Cerebellar nuclear complex (tissue), 1 donor: ENCODE results near the gene ZNF217.
"Not testable (repeated sequence)": the region's sequence is repeated elsewhere in the genome, so short reads cannot be mapped to it uniquely, and the experiment has no call there.

ENCODE experiments used
- DNase-seq, 2 experiments: peaks; one replicate each; lab custom pipeline; 2025; lab: John Stamatoyannopoulos, UW

Gene ZNF217

DNA sequence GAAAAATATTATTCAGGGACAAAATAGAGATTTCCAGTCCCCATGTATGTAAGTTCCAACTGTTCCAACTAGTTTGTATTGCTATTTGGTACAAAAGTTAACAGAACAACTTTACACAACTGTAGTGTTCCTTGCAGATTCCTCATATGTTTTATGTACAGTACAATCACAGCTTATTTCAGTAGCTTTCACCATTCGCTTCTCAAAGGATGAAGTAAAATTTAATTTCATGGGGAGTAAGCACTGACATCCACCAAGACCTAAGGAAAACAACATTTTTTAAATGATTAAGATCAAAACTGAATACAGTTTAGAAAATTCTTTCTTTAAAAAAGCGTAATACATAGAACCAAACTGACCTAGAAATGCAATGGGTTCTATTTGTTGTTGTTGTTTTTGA is 24.6 kb downstream of the ZNF217 start:
- no peak for DNase-seq

- no peak for DNase-seq
These were observed 25.3 kb downstream of the ZNF217 start for GRCh38 chr20:53568351-53568750.

DNA sequence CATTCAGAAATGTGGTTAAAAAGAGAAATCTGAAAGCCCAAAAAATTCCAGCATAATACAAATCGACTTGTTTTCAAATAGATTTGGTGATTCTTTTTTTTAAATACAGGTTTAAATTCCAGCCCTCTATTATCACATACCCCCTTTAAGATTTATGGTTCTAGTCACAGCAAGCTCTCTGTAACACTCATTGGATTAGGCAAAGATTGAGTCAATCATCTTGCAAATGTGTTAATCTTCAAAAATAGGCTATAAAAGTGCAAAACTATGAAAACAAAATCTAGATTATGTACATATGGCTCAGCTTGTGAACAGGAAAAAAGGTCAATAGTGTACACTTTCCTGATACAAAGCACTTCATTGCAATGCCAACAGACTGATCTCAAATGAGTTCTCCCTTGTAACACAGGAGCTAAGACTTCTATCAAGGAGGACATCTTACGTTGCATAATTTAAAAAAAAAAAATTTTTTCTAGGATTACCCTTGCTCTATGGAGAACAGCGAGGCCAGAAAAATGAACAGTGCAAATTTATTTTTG is 26.2 kb downstream of the ZNF217 start:
- no peak for DNase-seq

DNA sequence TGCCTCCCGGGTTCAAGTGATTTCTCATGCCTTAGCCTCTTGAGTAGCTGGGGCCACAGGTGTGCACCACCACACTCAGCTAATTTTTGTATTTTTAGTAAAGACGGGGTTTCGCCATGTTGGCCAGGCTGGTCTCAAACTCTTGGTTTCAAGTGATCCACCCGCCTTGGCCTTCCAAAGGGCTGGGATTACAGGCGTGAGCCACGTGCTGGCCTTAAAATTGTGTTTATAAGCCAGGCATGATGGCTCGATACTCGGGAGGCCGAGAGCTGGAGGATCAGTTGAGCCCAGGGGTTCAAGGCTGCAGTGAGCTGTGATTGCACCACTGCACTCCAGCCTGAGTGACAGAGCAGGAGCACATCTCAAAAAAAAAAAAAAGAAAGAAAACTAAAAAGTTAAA is 27.0 kb downstream of the ZNF217 start:
- not testable (repeated sequence) for DNase-seq

GRCh38 chr20:53565254-53565653 is 28.4 kb downstream of the ZNF217 start:
- DNase-seq: no peak

- DNase-seq: not testable (repeated sequence)
These were observed 31.4 kb downstream of the ZNF217 start for GRCh38 chr20:53562104-53562764.

DNA sequence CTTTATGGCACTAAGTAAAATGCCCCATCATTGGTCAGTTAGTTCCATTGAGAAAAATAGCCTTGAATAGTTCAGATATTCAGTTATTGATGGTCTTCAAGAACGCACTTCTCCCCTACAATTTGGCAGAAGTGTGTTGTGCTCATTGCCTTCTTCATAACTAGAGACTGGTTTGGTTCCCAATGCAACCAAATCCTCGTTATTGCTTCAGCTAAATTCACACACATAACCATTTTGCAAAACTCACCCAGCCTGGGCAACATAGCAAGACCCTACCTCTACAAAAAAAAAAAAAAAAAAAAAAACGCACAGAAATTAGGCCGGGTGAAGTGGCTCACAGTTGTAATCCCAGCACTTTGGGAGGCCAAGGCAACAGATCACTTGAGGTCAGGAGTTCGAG is 32.1 kb downstream of the ZNF217 start:
- no peak for DNase-seq

DNA sequence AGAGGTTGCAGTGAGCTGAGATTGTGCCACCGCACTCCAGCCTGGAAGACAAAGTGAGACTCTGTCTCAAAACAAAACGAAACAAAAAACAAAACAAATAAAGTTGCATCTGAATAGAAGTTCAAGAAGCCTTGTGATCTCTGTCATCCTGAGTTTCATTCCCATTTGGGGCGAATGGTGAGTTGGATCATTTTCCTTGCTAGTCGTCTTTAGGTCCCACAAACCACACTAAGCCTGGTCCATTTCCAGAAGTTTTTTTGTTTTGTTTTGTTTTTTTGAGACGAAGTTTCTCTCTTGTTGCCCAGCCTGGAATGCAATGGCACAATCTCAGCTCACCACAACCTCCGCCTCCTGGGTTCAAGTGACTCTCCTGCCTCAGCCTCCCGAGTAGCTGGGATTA is 33.8 kb downstream of the ZNF217 start:
- DNase-seq: no peak

DNA sequence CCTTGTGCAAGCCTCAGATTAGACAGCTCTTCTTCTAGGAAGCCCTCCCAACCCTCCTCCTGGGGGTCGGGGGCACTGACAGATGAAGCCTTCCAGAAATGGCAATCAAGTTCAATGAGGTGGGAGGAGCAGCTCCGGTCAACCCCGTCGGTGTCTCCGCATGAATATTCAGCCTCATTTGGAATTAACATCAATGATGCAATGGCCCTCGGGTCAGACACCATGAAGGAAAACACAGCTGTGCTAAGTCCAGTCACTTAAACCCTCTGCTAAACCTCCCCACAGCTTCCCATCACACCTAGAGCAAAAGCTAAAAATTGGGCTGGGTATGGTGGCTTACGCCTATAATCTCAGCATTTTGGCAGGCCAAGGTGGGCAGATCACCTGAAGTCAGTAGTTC is 36.5 kb downstream of the ZNF217 start:
- no peak for DNase-seq

DNA sequence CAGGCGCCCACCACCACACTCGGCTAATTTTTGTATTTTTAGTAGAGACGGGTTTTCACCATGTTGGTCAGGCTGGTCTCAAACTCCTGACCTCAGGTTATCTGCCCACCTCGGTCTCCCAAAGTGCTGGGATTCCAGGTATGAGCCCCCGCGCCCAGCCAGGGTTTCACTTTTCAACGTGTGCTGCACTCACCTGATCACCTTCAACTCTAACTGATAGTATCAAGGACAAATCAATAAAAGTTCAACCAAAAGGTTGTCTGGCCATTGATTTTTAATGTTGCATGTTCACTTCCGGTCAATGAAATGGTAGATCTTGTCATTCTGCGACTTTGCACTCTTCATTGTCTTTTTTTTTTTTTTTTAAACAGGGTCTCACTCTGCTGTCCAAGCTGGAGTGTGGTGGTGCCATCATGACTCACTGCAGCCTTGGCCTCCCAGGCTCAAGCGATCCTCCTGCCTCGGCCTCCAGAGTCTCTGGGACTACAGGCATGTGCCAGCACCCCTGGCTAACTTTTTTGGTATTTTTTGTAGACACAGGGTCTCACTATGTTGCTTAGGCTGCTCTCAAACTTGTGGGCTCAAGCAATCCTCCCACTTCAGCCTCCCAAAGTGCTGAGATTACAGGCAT is 37.3 kb downstream of the ZNF217 start:
- no peak for DNase-seq

DNA sequence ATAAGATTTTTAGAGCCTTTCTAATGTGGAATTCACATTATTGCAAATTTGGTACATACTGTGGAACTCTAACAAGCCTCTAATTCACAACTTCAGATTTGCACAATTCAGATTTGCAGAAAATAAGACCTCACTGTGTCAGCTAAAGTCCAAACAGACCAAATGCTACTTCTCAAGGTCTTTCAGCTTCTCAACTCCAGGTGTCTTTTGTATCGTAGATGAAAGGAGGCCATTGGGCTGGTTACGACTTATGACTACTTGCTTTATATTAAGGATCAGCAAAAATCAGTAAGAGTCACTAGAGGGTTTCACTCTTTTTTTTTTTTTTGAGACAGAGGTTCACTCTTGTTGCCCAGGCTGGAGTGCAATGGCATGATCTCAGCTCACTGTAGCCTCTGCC is 37.8 kb downstream of the ZNF217 start:
- DNase-seq: no peak

DNA sequence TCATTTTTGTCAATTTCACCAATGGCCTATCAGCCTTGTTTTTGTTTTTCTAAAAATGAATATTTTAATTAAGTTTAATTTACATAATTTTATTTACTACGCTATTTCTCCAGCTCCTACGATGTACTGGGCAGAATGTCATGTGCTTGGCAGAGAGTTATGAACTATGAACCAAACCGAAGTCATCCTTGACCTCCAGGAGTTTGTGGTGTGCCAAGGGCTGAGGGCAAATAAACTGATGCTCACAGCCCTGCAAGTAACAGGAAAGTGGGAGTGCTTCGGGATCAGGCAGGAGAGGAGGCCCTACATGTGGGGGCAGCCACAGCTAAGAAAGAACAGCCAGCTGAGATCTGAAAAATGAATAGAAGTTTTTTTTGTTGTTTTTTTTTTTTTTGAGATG is 38.6 kb downstream of the ZNF217 start:
- DNase-seq: no peak

GRCh38 chr20:53552572-53552893 is 41.1 kb downstream of the ZNF217 start:
- DNase-seq: not testable (repeated sequence)

- DNase-seq: not testable (repeated sequence)
These were observed 41.7 kb downstream of the ZNF217 start for GRCh38 chr20:53551719-53552571.

DNA sequence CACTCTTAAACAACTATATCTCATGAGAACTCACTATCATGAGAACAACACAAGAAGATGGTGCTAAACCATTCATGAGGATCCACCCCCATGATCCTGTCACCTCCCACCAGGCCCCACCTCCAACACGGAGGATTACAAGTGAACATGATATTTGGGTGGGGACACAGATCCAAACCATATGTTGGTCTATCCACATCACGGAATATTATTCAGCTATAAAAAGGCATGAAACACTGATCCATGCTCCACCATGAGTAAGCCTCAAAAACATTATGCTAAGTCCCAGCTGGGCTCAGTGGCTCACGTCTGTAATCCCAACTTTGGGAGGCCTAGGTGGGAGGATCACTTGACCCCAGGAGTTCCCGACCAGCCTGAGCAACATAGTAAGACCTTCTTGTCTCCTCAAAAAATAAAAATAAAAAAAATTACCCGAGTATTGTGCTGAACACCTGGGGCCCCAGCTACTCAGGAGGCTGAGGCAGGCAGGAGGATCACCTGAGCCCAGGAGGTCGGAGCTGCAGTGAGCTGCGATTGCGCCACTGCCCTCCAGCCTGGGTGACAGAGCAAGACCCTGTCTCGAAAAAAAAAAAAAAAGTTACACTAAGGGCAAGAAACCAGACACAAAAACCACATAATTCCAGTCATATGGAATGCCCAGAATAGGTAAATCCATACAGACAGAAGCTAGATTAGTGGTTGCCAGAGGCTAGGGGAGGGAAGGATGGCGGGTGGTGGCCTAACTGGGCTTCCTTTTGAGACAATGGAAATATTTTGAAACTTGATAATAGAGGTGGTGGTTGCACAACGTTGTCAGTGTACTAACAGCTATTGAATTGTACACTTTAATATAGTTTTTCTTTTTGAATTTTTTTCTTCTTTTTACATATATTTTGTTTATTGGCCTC is 43.1 kb downstream of the ZNF217 start:
- DNase-seq: no peak

- no peak for DNase-seq
These were observed 45.9 kb downstream of the ZNF217 start for GRCh38 chr20:53547664-53548239.

GRCh38 chr20:53539516-53539915 is 54.1 kb downstream of the ZNF217 start:
- no peak for DNase-seq

- DNase-seq: not testable (repeated sequence)
These were observed 57.3 kb downstream of the ZNF217 start for GRCh38 chr20:53536382-53536781.

DNA sequence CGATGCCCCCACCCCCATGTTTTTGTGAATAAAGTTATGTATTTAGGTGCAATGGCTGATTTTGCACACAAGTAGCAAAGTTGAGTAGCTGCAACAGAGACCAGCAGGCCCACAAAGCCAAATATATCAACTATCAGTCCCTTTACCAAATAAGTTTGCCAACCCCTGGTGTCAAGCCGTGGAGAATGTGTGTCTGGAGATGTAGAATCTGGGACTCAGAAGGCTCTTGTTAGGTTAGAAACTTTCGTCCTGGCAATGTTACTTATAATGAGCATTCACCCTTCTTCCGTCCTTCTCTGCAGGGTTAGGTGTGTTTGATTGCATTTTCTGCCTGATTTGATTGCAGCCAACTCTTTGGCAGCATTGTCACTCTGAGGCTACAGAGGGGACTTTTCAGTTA is 57.8 kb downstream of the ZNF217 start:
- no peak for DNase-seq

- DNase-seq: no peak
These were observed 59.6 kb downstream of the ZNF217 start for GRCh38 chr20:53534037-53534436.

DNA sequence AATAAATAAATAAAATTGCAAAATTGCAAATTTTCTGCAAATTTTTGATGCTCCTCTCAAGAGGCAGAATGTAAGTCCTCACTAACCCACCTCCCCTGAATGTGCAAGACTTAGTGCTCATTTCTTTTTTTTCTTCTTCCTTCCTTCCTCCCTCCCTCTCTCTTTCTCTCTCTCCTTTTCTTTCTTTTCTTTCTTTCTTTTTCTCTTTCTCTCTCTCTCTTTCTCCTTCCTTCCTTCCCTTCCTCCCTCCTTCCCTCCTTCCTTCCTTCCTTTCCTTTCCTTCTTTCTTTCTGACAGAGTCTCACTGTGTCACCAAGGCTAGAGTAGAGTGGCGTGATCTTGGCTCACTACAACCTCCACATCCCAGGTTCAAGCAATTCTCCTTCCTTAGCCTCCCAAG is 60.1 kb downstream of the ZNF217 start:
- DNase-seq: no peak
